GM10248 (cell line): ENCODE results near the gene ODF2.
"Not testable (repeated sequence)": the region's sequence is repeated elsewhere in the genome, so short reads cannot be mapped to it uniquely, and the experiment has no call there.

Source experiments
- CTCF ChIA-PET: fragments of 300-600 bp; sonication (Branson Sonifier 250); formaldehyde crosslinking; extraction: SDS; loops from one replicate; lab custom pipeline; 2021; ENCODE audit warnings: antibody characterized with exemption; lab: Yijun Ruan, JAX
- POLR2A ChIA-PET: fragments of 350-650 bp; sonication (Branson Sonifier 250); formaldehyde crosslinking; extraction: SDS; loops from one replicate; lab custom pipeline; 2020; ENCODE audit warnings: antibody characterized with exemption; lab: Yijun Ruan, JAX
- DNase-seq: peaks from one replicate; pipeline ENCODE4 v3.0.0; 2012; ENCODE audit errors: extremely low spot score
- CTCF ChIP-seq: IDR thresholded peaks from 2 replicates; pipeline ENCODE4 v1.5.1; 2012; ENCODE audit warnings: mild to moderate bottlenecking, low read depth; ENCODE audit errors: extremely low read depth, missing control alignments, control extremely low read depth

ODF2 gene

GRCh38 chr9:128498911-128499310 is 43.1 kb downstream of the ODF2 start:
- POLR2A ChIA-PET = no interaction called here
- CTCF ChIA-PET = interaction anchor here (1.0 to 1.2 kb wide), 2 partner anchors 13 to 61 kb away, joined by 3 to 4 read pairs; no protein-coding TSS in a partner anchor
- DNase-seq = no peak

DNA sequence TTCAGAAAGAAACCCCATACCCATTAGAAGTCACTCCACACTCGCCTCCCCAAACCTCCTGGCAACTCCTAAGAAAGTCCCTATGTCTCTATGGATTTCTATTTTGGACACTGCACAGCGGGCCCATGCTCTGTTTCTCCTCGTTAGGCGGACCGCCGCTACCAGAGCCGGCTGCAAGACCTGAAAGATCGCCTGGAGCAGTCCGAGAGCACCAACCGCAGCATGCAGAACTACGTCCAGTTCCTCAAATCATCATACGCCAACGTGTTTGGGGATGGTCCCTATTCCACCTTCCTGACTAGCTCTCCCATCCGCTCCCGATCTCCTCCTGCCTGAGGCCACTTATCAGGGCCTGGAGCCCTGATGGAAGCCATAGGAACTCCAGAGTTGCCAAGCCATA is 44.1 kb downstream of the ODF2 start:
- POLR2A ChIA-PET = no interaction called here
- CTCF ChIA-PET = interaction anchor here (1.2 to 1.6 kb wide), 3 partner anchors 62 to 80 kb away, joined by 3 to 4 read pairs (median 3); no protein-coding TSS in a partner anchor
- no peak for TF ChIP-seq CTCF
- DNase-seq = no peak

More at GRCh38 chr9:128498911-128499310, 43.1 kb downstream of the ODF2 start:
- TF ChIP-seq CTCF = no peak

GRCh38 chr9:128503415-128503825 is 47.6 kb downstream of the ODF2 start:
- DNase-seq, POLR2A ChIA-PET: not testable (repeated sequence)
- CTCF ChIA-PET = interaction anchor here (1.2 kb wide), 1 partner anchor 10 kb away, joined by 3 read pairs; no protein-coding TSS in a partner anchor

GRCh38 chr9:128503870-128504269 is 48.1 kb downstream of the ODF2 start:
- ChIA-PET POLR2A (no interaction called here), CTCF (interaction anchor here (1.2 kb wide), 1 partner anchor 9 kb away, joined by 3 read pairs; no protein-coding TSS in a partner anchor)
- DNase-seq = no peak
- TF ChIP-seq CTCF = no peak

DNA sequence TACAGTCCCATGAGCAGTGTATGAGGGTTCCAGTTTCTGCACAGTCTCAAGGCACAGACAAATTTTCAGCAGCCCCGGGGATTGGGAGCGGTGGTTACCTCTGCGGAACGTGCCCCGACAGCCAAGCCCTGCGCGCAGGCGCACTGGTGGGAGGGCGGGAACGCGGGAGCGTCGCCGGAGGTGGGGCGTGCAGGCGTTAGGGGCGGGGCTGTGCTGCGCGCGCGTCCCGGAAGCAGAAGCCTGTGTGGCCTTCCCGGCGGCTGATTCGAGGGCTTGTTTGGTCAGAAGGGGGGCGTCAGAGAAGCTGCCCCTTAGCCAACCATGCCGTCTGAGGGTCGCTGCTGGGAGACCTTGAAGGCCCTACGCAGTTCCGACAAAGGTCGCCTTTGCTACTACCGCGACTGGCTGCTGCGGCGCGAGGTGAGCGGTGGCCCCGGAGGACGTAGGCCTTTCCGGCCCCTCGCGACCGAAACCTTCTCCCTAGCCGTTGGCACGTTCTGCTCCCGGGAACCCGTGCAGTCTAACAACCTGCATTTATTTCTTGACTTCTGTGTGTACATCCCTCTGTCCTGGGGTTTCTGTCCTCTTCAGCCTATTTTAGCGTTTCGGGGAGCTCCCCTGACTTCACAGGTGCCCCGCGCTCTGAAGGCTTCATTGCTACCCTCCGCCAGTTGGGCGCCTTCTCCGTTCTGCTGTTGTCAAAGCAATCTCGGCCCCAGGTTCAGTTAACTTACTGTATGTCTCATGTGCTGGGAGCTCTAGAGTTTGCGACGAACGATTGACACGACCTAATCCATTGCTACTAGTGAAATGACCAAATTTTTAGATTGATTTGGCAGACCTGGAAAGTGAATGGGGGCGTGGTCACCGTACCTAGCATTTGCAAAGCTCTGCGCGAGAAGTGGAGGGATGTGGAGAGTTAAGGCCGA is 48.9 kb downstream of the ODF2 start, which contains the start of gene GLE1:
Gene GLE1 (plus strand): TSS at position 235 of the 929 bp plus-strand sequence. CDS start 87 bp downstream, at position 322.
- ChIA-PET POLR2A (interaction anchor here (0.6 to 1.0 kb wide), 3 partner anchors 47 to 83 kb away, joined by 3 to 5 read pairs (median 4); partner anchors contain the start of gene SPTAN1), CTCF (interaction anchor here (0.7 to 1.6 kb wide), 4 partner anchors 9 to 48 kb away, joined by 3 to 5 read pairs (median 3); partner anchors contain the start of gene SPTAN1)
- DNase-seq = peak; percentile 100
- no peak for TF ChIP-seq CTCF

DNA sequence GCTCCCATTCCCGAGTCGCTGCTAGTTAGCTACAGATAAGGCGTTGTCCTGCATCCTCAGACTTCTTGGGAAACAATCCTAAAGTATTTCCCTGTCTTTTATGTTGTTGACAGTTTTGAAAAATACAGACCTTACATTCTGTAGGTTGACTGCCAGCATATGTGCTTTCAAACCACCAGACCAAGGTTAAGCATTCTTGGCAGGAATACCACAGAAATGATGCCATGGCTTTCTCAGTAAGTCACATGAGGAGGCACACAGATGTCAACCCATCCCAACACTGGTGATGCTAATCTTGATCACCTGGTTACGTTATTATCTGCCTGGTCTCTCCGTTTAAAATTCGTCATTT is 49.6 kb downstream of the ODF2 start:
- ChIA-PET CTCF (interaction anchor here (0.7 to 1.6 kb wide), 3 partner anchors 12 to 47 kb away, joined by 3 to 5 read pairs (median 3); partner anchors contain the start of gene SPTAN1), POLR2A (interaction anchor here (0.6 to 1.0 kb wide), 2 partner anchors 47 to 83 kb away, joined by 4 to 5 read pairs; partner anchors contain the start of gene SPTAN1)
- TF ChIP-seq CTCF = no peak
- DNase-seq = no peak

DNA sequence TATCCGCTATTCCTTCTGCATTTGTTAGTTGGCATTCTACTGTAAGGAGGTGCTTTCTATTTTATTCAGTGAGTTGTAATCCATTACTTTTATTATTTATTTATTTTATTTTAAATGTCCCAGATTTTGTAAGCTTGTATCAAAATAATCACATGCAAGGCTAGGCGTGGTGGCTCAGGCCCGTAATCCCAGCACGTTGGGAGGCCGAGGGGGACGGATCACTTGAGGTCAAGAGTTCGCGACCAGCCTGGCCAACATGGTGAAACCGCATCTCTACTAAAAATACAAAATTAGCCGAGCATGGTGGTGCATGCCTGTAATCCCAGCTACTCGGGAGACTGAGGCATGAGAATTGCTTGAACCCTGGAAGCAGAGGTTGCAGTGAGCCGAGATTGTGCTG is 50.1 kb downstream of the ODF2 start:
- POLR2A ChIA-PET, DNase-seq: not testable (repeated sequence)
- CTCF ChIA-PET = interaction anchor here (1.6 kb wide), 1 partner anchor 47 kb away, joined by 3 read pairs; the partner anchor contains the start of gene SPTAN1
